Measurements from ENCODE around the gene TBC1D16. TPM values are rescaled to one million over a fixed set of nuclear protein-coding genes. Genes with fewer than 3 reads are reported as not detected.
A peak's percentile ranks its signal among the peaks of the same experiment; 100 is the strongest.

TBC1D16 gene
- total RNA-seq, 1 experiment from 2014 or later = 26.6 TPM

GRCh38 chr17:79927688-79928501 lies 107.8 kb downstream of the TBC1D16 start:
- no peak for DNase-seq (ENCODE audit: low spot score)

- DNase-seq (ENCODE audit: low spot score) = no peak
These were observed 108.5 kb downstream of the TBC1D16 start for GRCh38 chr17:79927136-79927661.

DNA sequence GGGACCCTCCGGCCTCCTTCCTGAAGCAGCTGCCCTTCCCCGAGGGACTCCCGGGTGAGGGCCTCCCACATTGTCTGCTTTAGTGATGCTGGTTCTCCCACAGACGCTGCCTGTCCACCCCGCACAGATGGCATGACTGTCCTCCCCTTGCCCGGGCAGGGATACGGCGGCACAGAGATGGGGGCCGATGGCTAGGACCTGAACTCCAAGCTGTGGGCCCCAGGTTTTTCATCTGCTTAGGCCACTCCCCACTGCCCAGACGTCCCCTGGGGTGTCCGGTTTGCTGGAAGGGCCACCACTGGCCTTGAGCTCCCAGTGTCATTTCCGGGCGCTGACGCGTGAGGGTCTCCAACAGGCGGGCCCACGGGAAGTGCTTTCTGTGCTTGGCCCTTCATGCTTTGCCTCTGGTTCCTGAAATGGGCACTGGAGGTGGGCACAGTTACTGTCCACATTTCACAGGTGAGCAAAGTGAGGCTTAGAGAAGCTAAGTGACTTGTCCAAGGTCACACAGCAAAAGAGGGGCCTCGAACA lies 109.0 kb downstream of the TBC1D16 start:
- DNase-seq (ENCODE audit: low spot score) = no peak

- DNase-seq (ENCODE audit: low spot score) = no peak
These were observed 109.5 kb downstream of the TBC1D16 start for GRCh38 chr17:79926142-79926604.

DNA sequence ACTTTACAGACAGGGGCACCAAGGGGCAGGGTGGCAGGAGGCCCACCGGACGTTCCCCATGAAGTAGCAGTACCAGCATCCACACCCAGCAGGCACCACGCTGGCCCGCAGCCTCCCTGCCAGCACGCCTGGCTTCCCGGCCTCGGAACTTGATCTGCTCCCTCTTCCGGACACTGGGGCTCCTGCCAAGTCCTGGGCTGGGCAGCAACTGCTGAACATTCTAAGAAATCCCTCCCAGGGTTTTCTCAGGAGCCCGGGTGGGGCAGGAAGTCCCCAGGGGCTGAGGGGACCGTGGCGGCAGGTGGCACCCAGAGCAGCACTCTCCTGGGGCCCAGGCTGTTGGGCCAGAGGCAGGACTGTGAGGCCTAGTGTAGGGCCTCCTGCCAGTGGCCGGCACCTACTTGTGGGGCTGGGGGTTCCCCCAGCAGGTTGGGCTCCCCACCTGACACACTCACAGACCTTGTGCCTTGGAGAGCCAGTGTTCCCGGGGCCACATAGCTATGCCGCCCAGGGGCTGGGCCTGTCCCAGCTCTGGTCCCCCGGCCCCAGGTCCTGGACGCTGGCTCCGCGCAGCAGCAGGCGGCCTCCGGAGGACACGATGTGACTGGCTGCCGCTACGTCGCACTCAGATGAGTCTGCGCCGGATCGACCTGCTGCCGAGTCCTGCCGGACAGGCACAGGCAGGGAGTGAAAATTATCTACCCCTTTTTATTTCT lies 110.3 kb downstream of the TBC1D16 start:
- peak; percentile 77 for DNase-seq (ENCODE audit: low spot score)

DNA sequence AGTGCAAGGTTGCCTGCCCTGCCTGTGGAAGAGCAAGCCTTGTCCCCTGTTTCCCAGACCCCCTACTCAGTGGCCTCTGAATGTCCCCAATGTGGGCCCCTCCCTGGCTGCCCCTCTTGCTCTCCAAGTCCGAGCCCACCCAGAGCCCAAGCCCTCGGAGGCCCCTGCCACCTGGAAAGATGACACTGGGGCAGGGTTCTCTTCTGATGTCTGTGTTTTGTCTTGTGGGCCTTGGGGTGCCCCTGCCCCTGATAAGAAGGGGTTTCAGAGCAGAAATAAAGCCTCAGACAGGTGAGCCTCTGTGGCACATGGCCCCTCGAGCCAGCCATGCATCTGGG lies 111.1 kb downstream of the TBC1D16 start:
- no peak for DNase-seq (ENCODE audit: low spot score)

DNA sequence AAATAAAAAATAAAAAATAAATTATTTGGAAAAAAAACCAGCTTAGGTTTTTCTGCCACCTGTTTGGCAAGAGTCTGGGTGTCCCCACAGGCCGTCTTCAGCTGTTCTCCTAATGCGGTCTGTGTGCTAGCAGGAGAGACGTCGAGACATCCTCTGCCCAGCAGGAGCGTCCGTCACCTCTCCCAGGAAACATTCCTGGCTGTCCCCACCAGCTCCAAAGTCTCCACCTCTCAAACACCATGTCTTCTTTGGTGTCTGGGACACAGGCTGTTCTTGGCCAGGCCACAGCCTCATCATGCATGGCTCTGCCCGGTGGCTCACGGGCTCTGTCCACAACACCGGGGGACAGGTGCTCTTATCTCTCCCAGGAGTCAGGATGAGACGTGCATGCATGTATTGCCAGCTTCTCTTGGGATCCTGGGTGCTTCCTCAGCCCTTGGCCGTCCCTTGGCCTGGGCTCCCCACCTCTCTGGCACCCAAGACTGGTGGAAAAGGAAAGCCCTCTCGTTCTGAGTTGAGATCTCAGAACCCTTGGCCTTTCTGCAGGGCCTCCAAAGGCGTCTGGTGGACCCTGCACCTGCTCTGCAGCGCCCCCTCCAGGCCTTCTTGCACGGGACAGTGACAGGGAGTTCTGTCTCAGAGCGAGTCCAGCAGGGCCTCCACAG lies 111.6 kb downstream of the TBC1D16 start:
- no peak for DNase-seq (ENCODE audit: low spot score)

DNA sequence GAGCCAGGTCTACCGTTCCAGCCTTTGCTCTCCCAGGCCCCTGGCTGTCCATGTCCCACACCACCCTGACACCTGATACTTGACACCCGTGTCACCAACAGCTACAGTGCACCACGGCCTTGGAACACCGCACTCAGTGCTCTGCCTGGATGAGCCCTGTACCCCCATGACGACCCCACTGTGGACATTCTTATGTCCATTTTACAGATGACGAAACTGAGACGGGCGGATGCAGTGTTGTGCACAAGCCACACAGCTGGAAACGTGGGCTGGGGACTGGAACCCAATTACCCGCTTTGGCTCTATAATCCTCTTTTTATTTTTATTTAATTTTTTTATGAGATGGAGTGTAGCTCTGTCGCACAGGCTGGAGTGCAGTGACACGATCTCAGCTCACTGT lies 112.9 kb downstream of the TBC1D16 start:
- DNase-seq (ENCODE audit: low spot score) = no peak

DNA sequence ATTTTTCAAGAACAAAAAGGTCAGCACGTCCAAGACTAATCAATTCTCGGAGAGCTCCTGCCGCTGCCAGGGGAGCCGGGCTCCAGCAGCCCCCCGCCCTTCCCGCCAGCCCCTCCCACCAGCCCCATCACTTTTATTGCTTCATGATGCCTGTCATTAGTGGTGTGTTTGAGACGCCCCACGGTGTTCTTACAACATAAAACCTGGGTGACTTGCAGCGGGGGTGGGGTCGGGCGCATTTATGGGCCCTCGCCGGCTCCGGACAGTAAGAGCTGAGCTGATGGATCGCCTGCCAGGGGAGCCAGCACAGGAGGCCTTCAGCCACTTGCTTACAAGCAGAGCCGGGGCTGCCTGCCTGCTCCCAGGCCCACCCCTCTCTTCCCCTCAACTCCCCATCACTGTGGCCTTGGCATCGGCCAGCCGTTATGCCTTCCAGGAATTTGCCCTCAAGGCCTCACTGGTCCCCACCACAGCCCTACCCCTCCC lies 113.5 kb downstream of the TBC1D16 start:
- DNase-seq (ENCODE audit: low spot score) = no peak

DNA sequence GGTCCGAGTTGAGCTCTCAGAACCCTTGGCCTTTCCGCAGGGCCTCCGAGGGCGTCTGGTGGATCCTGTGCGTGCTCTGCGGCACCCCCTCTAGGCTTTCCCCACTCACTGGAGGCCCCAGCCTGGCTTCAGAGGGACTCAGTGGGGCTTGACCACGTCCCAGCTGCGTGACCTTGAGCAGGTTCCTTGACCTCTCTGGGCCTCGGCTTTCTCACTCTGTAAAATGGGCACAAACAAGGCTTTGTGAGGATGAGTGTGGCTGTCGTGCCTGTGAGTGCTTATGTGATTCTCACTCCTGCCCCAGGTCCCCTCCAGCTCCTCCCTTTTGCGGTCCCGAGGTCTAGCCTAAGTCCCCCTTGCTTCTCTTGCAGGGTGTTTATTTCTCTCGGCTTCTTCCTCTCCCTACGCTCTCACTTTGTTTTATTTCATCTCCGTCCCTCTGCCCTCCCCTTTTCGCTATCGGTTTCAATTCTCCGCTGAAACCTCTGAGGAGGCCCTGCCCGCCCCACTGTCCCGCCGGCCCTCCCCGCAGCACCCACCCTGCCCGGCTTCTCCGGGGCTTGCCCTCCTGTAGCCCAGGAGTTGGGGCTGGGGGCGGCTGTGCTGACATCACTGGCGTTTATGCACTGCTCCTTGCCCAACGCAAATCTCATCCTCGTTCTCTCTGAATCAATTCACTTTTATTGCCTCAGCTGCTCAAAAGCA lies 114.1 kb downstream of the TBC1D16 start:
- no peak for DNase-seq (ENCODE audit: low spot score)

GRCh38 chr17:79920751-79921410 lies 114.8 kb downstream of the TBC1D16 start:
- no peak for DNase-seq (ENCODE audit: low spot score)

DNA sequence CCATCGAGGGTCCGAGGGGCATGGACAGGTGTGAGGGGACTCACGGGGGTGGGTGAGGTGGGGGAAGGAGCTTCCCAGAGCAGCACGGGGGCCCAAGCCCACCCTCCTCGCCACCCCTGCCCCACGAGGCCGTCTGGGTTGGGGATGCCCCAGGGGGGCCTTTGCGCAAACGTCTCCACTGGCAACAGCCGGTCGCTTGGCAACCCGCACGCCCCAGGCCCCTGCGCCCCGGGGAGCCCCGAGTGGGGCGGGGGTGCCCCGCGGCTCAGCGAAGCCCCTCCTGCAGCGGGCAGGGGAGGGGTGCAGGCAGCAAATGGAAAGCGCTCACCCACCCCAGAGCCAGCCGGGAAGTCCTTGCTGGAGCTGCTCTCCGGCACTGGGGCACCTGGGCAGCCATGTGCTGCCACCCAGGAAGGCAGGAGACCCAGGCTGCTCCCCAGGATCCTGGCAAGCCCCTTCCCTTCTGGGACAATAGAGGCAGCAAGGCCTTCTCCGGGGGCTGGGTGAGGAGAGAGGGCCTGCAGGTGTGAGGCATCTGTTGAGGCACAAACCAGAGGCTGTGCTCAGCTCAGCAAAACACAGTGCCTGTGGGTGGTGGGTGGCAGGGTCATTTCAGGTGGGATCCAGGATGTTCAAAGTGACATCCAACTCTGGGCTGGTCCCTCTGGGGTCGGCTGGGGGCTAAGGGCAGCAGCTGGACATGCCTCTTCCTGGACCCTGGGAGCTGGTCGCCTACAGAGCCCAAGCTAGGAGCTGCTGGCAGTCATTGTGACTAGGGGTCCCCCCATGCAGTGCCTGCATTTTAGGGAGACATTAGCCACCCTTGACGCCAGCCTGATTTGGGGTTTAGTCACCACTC lies 115.6 kb downstream of the TBC1D16 start:
- no peak for DNase-seq (ENCODE audit: low spot score)

DNA sequence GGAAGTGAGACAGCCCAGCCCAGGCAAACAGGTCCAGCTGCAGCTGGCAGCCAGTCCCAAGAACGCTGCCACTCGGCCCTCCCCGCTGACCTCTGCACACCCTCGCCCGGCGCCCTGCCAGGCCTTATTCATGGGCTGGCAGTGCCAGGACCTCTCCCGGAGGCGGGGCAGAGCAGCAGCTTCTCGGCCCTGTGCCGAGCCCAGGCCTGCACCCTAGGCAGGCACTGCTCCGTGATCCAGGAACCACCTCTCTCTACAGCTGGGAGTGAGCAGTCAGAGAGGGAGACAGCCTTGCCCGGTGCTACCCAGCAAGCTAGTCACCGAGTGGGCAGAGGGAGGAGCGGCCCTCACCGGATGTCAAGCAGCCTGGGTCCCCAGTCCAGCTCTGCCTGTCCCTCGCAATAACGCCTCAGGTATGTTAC lies 116.5 kb downstream of the TBC1D16 start:
- DNase-seq (ENCODE audit: low spot score) = peak; percentile 88

GRCh38 chr17:79918581-79919163 lies 117.0 kb downstream of the TBC1D16 start:
- DNase-seq (ENCODE audit: low spot score) = no peak

GRCh38 chr17:79917902-79918484 lies 117.7 kb downstream of the TBC1D16 start:
- DNase-seq (ENCODE audit: low spot score) = no peak

GRCh38 chr17:79916991-79917901 lies 118.4 kb downstream of the TBC1D16 start:
- DNase-seq (ENCODE audit: low spot score) = no peak

GRCh38 chr17:79916506-79916905 lies 119.2 kb downstream of the TBC1D16 start:
- DNase-seq (ENCODE audit: low spot score) = no peak
